Omental fat pad (tissue), 4 donors: ENCODE data around the gene SCGB3A2. TPM values are rescaled to one million over a fixed set of nuclear protein-coding genes. Genes with fewer than 3 reads are reported as not detected.

Experiments
- ATAC-seq: fragments of 150-250 bp; one replicate; pipeline ENCODE4 v1.9.1; 2016; ENCODE audit warnings: mild to moderate bottlenecking, moderate library complexity; ENCODE audit not compliant: low FRiP score
- DNase-seq: peaks from one replicate; pipeline ENCODE4 v3.0.0-alpha.2; 2019; ENCODE audit warnings: low spot score
- total RNA-seq, 4 donors: library from RNA; depleted of rRNA; stranded (reverse); fragments of >200 nt; gene quantifications; one replicate each; pipeline ENCODE4 v1.1.0, GENCODE V29; 2016
- TF ChIP-seq, protein P1 (sequence below), 3 donors: fragments of 450-650 bp; IDR thresholded peaks; one replicate each; pipeline ENCODE4 v1.5.1; 2016 to 2017; ENCODE audit warnings: antibody characterized with exemption in 3 of 3, mild to moderate bottlenecking in 3 of 3, moderate library complexity in 2 of 3

Gene SCGB3A2
- total RNA-seq, 4 donors from 2014 or later, result not detected

GRCh38 chr5:147920420-147921030 is 42.0 kb downstream of the SCGB3A2 start:
- TF ChIP-seq, protein P1, sequence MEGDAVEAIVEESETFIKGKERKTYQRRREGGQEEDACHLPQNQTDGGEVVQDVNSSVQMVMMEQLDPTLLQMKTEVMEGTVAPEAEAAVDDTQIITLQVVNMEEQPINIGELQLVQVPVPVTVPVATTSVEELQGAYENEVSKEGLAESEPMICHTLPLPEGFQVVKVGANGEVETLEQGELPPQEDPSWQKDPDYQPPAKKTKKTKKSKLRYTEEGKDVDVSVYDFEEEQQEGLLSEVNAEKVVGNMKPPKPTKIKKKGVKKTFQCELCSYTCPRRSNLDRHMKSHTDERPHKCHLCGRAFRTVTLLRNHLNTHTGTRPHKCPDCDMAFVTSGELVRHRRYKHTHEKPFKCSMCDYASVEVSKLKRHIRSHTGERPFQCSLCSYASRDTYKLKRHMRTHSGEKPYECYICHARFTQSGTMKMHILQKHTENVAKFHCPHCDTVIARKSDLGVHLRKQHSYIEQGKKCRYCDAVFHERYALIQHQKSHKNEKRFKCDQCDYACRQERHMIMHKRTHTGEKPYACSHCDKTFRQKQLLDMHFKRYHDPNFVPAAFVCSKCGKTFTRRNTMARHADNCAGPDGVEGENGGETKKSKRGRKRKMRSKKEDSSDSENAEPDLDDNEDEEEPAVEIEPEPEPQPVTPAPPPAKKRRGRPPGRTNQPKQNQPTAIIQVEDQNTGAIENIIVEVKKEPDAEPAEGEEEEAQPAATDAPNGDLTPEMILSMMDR (IDR thresholded peaks at IDR 0.05), result no peak

DNA sequence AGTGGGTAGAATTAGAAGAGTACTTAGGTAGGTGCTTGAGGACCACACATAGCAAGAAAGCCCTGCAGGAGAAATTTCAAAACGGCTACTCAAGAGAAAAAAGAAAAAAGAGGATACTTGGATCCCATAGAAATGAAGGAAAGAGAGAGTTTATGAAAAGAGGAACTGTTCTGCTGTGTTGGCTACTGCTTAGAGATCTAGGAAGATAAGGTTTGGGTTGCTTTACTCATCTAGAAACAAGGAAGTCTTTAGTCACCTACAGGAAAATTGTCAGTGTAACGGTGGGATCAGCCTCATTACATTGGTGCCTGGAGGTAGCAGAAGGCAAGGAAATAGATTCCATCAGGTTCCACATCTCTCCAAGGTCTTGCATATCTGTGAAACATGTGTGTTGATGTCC is 42.6 kb downstream of the SCGB3A2 start:
- ATAC-seq (no peak), DNase-seq (no peak)
- TF ChIP-seq, protein P1 (IDR thresholded peaks at IDR 0.05), result no peak

More at GRCh38 chr5:147920420-147921030, 42.0 kb downstream of the SCGB3A2 start:
- DNase-seq (no peak), ATAC-seq (no peak)

DNA sequence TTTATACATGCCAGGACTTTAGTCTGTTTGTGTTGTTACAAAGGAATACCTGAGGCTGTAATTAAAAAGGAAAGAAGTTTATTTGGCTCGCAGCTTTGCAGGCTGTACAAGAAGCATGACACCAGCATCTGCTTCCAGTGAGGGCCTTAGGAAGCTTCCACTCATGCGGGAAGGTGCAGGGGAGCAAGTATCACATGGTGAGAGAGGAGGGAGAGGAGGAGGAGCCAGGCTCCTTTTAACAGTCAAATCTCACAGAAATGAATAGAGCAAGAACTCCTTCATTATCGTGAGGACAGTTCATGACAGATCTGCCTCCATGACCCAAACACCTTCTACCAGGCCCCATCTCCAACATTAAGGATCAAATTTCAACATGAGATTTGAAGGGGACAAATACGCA is 46.5 kb downstream of the SCGB3A2 start:
- DNase-seq, result no peak
- TF ChIP-seq, protein P1 (IDR thresholded peaks at IDR 0.05), result no peak
- ATAC-seq, result no peak

DNA sequence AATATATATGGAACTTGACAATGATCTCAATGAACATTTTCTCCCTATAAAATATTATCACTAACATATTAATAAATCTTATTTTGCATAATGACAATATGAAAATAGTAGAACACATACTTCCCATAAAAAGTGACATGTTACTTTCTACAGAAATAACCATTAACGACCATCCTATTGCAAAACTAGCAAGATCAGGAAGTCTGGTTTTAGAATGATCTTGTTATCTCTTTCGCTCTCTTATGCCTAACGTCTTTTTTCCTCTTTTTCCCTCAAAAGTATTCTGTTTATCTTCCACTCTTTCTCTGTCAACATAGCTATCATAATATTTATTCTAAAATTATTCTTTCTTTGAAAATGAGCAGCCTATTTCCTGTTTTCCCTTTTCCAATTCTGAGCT is 49.4 kb downstream of the SCGB3A2 start:
- TF ChIP-seq, protein P1 (IDR thresholded peaks at IDR 0.05), result no peak
- no peak for DNase-seq
- no peak for ATAC-seq

DNA sequence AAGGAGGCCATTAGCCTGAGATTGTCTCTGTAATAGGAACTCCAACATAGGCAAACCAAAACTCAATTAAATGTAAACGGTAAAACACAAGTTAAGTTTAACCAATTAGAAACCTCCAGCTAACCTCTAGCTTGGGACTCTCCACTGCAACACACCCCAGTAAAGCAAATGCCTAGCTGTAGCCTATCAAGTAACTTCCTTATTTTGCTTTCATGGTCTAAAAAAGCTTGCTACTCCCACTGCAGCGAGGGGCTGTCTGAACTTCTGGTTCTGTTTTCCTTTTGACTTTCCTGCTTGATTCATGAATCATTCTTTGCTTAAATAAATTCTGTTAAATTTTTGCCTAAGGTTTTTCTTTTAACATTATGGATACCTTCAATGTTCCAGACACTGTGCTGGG is 52.3 kb downstream of the SCGB3A2 start:
- no peak for ATAC-seq
- TF ChIP-seq, protein P1 (IDR thresholded peaks at IDR 0.05), result no peak

More for the DNA sequence above, 52.3 kb downstream of the SCGB3A2 start:
- no peak for DNase-seq

Other genes with a start within 250 kb of the SCGB3A2 start
- 1 to 10 TPM in 1 of 4 donors, under 1 TPM in 3; 0.28 to 2.0 (median 0.73) TPM for gene JAKMIP2, start 96.0 kb upstream of the SCGB3A2 start, total RNA-seq
- not detected for gene SPINK1, start 47.0 kb upstream of the SCGB3A2 start, total RNA-seq
- gene C5orf46, start 27.8 kb downstream of the SCGB3A2 start, total RNA-seq, result not detected
- 1 to 10 TPM in 1 of 4 donors, under 1 TPM in 2, not detected in 1; 0.31 to 3.2 (median 0.60) TPM for gene SPINK5, start 185.3 kb downstream of the SCGB3A2 start, total RNA-seq